ENCODE data around the gene SH3RF1. TPM values are rescaled to one million over a fixed set of nuclear protein-coding genes. Genes with fewer than 3 reads are reported as not detected.

SH3RF1 gene
- total and polyA plus RNA-seq, 2 of the 13 experiments (the other 11 are each of a cell fraction or from before 2014, with no cell fraction given) = 3.1 to 3.2 TPM

DNA sequence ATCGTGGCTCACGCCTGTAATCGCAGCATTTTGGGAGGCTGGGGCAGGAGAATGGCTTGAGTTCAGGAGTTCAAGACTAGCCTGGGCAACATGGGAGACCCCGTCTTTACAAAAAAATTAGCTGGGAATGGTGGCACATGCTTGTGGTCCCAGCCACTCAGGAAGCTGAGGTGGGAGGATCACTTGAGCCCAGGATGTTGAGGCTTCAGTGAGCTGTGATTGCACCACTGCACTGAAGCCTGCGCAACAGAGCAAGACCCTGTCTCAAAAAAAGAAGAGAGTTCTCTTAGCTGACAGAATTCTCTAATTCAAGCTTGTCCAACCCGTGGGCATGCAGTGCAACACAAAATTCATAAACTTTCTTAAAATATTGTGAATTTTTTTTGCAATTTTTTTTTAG, 165.1 kb downstream of the SH3RF1 start:
- Histone ChIP-seq H3K36me3 (replicated peaks in 1 of 2; ENCODE audit: control insufficient read depth in 1 of 2, insufficient read depth in 2 of 2, low read length in 2 of 2) (peaks cover 6 to 10% of the 10 kb centered on the region in 2 experiments; a peak in 3 of 5 replicates), H3K27ac (ENCODE audit: extremely low read length, insufficient read depth, low read length) (no peak overlapping the region), H3K4me3 (replicated peaks in 1 of 3; ENCODE audit: insufficient read depth in 1 of 3, low read depth in 2 of 3, low read length in 3 of 3) (no peak overlapping the region), H2AFZ (ENCODE audit: low read length) (no peak overlapping the region), H3K9ac (ENCODE audit: insufficient read depth, low read depth, low read length) (no peak overlapping the region), H4K20me1 (ENCODE audit: insufficient read depth, low read length) (no peaks in the 10 kb centered on the region), H3K4me1 (ENCODE audit: insufficient read depth, low read length) (peaks cover 11% of the 10 kb centered on the region), H3K27me3 (ENCODE audit: control insufficient read depth in 1 of 2, insufficient read depth in 2 of 2, low read length in 2 of 2) (no peaks in the 10 kb centered on the region; a peak in 1 of 5 replicates), H3K4me2 (ENCODE audit: low read depth, low read length) (no peak overlapping the region), H3K79me2 (ENCODE audit: insufficient read depth, low read length) (no peaks in the 10 kb centered on the region), H3K9me3 (ENCODE audit: low read length) (no peaks in the 10 kb centered on the region)
- no TSS peak for BruUV-seq (replicated peaks)
- DNase-seq (ENCODE audit: low spot score) = no peak
- POLR2A ChIA-PET = no interaction called here
- in situ Hi-C loops (cut with HindIII; ENCODE audit: extremely low pct_ligation_motif_present, low pct_unique_long_range_greater_than_20kb) = no loop called here
- FAIRE-seq = no peak
- CTCF ChIA-PET (ENCODE audit: low intra/inter-chr PET ratio, low total read pairs) = no interaction called here
- intact Hi-C loops (cut with micrococcal nuclease; ENCODE audit: unreplicated experiment) = no loop called here
- WGBS (ENCODE audit: low lambda C conversion rate) = 96% methylated on average over 6 of the region's 6 CpGs
- ATAC-seq = no peak
- no peak for TF ChIP-seq KLF16 (CRISPR knock-in tag; IDR thresholded peaks at IDR 0.05)
- TF ChIP-seq, protein P1, sequence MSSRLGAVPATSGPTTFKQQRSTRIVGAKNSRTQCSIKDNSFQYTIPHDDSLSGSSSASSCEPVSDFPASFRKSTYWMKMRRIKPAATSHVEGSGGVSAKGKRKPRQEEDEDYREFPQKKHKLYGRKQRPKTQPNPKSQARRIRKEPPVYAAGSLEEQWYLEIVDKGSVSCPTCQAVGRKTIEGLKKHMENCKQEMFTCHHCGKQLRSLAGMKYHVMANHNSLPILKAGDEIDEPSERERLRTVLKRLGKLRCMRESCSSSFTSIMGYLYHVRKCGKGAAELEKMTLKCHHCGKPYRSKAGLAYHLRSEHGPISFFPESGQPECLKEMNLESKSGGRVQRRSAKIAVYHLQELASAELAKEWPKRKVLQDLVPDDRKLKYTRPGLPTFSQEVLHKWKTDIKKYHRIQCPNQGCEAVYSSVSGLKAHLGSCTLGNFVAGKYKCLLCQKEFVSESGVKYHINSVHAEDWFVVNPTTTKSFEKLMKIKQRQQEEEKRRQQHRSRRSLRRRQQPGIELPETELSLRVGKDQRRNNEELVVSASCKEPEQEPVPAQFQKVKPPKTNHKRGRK (CRISPR knock-in tag; IDR thresholded peaks at IDR 0.05) = no peak
- no peak for TF ChIP-seq HNRNPLL (IDR thresholded peaks at IDR 0.05; ENCODE audit: low read depth, low read length, poor library complexity, severe bottlenecking)
- TF ChIP-seq ZSCAN12 (CRISPR knock-in tag; IDR thresholded peaks at IDR 0.05) = no peak
- TF ChIP-seq, protein P2, sequence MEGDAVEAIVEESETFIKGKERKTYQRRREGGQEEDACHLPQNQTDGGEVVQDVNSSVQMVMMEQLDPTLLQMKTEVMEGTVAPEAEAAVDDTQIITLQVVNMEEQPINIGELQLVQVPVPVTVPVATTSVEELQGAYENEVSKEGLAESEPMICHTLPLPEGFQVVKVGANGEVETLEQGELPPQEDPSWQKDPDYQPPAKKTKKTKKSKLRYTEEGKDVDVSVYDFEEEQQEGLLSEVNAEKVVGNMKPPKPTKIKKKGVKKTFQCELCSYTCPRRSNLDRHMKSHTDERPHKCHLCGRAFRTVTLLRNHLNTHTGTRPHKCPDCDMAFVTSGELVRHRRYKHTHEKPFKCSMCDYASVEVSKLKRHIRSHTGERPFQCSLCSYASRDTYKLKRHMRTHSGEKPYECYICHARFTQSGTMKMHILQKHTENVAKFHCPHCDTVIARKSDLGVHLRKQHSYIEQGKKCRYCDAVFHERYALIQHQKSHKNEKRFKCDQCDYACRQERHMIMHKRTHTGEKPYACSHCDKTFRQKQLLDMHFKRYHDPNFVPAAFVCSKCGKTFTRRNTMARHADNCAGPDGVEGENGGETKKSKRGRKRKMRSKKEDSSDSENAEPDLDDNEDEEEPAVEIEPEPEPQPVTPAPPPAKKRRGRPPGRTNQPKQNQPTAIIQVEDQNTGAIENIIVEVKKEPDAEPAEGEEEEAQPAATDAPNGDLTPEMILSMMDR (CRISPR knock-in tag; IDR thresholded peaks at IDR 0.05) = no peak
- TF ChIP-seq, protein P3, sequence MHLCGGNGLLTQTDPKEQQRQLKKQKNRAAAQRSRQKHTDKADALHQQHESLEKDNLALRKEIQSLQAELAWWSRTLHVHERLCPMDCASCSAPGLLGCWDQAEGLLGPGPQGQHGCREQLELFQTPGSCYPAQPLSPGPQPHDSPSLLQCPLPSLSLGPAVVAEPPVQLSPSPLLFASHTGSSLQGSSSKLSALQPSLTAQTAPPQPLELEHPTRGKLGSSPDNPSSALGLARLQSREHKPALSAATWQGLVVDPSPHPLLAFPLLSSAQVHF (CRISPR knock-in tag; IDR thresholded peaks at IDR 0.05) = no peak
- TF ChIP-seq ZNF816 (CRISPR knock-in tag; IDR thresholded peaks at IDR 0.05; ENCODE audit: borderline replicate concordance) = no peak
- no peak for TF ChIP-seq ZNF589 (CRISPR knock-in tag; conservative IDR thresholded peaks at IDR 0.05)
- TF ChIP-seq, protein P4, sequence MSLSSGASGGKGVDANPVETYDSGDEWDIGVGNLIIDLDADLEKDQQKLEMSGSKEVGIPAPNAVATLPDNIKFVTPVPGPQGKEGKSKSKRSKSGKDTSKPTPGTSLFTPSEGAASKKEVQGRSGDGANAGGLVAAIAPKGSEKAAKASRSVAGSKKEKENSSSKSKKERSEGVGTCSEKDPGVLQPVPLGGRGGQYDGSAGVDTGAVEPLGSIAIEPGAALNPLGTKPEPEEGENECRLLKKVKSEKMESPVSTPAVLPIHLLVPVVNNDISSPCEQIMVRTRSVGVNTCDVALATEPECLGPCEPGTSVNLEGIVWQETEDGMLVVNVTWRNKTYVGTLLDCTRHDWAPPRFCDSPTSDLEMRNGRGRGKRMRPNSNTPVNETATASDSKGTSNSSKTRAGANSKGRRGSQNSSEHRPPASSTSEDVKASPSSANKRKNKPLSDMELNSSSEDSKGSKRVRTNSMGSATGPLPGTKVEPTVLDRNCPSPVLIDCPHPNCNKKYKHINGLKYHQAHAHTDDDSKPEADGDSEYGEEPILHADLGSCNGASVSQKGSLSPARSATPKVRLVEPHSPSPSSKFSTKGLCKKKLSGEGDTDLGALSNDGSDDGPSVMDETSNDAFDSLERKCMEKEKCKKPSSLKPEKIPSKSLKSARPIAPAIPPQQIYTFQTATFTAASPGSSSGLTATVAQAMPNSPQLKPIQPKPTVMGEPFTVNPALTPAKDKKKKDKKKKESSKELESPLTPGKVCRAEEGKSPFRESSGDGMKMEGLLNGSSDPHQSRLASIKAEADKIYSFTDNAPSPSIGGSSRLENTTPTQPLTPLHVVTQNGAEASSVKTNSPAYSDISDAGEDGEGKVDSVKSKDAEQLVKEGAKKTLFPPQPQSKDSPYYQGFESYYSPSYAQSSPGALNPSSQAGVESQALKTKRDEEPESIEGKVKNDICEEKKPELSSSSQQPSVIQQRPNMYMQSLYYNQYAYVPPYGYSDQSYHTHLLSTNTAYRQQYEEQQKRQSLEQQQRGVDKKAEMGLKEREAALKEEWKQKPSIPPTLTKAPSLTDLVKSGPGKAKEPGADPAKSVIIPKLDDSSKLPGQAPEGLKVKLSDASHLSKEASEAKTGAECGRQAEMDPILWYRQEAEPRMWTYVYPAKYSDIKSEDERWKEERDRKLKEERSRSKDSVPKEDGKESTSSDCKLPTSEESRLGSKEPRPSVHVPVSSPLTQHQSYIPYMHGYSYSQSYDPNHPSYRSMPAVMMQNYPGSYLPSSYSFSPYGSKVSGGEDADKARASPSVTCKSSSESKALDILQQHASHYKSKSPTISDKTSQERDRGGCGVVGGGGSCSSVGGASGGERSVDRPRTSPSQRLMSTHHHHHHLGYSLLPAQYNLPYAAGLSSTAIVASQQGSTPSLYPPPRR (CRISPR knock-in tag; IDR thresholded peaks at IDR 0.05; ENCODE audit: borderline replicate concordance) = no peak
- no peak for TF ChIP-seq HNF4A (CRISPR knock-in tag; IDR thresholded peaks at IDR 0.05)
- TF ChIP-seq, protein P5, sequence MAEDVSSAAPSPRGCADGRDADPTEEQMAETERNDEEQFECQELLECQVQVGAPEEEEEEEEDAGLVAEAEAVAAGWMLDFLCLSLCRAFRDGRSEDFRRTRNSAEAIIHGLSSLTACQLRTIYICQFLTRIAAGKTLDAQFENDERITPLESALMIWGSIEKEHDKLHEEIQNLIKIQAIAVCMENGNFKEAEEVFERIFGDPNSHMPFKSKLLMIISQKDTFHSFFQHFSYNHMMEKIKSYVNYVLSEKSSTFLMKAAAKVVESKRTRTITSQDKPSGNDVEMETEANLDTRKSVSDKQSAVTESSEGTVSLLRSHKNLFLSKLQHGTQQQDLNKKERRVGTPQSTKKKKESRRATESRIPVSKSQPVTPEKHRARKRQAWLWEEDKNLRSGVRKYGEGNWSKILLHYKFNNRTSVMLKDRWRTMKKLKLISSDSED (CRISPR knock-in tag; IDR thresholded peaks at IDR 0.05) = no peak
- TF ChIP-seq, protein P6, sequence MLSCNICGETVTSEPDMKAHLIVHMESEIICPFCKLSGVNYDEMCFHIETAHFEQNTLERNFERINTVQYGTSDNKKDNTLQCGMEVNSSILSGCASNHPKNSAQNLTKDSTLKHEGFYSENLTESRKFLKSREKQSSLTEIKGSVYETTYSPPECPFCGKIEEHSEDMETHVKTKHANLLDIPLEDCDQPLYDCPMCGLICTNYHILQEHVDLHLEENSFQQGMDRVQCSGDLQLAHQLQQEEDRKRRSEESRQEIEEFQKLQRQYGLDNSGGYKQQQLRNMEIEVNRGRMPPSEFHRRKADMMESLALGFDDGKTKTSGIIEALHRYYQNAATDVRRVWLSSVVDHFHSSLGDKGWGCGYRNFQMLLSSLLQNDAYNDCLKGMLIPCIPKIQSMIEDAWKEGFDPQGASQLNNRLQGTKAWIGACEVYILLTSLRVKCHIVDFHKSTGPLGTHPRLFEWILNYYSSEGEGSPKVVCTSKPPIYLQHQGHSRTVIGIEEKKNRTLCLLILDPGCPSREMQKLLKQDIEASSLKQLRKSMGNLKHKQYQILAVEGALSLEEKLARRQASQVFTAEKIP (CRISPR knock-in tag; IDR thresholded peaks at IDR 0.05; ENCODE audit: borderline replicate concordance) = no peak

Data from HepG2 (cell line).